ENCODE data around the gene ARRDC3.

- no peak for TF ChIP-seq CTCF (IDR thresholded peaks at IDR 0.05)
- no peak for TF ChIP-seq POLR2A (IDR thresholded peaks at IDR 0.05; ENCODE audit: low read depth)
- no peak for TF ChIP-seq EP300 (IDR thresholded peaks at IDR 0.05)
- no peak for TF ChIP-seq POLR2AphosphoS5 (IDR thresholded peaks at IDR 0.05)
Observed at GRCh38 chr5:91417219-91417618, 34.1 kb upstream of the ARRDC3 start.
